Measurements from ENCODE around the gene RPUSD1.

- TF ChIP-seq, protein P1, sequence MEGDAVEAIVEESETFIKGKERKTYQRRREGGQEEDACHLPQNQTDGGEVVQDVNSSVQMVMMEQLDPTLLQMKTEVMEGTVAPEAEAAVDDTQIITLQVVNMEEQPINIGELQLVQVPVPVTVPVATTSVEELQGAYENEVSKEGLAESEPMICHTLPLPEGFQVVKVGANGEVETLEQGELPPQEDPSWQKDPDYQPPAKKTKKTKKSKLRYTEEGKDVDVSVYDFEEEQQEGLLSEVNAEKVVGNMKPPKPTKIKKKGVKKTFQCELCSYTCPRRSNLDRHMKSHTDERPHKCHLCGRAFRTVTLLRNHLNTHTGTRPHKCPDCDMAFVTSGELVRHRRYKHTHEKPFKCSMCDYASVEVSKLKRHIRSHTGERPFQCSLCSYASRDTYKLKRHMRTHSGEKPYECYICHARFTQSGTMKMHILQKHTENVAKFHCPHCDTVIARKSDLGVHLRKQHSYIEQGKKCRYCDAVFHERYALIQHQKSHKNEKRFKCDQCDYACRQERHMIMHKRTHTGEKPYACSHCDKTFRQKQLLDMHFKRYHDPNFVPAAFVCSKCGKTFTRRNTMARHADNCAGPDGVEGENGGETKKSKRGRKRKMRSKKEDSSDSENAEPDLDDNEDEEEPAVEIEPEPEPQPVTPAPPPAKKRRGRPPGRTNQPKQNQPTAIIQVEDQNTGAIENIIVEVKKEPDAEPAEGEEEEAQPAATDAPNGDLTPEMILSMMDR (conservative IDR thresholded peaks at IDR 0.05 in 1 of 2, IDR thresholded peaks at IDR 0.05 in 1 of 2; ENCODE audit: low read depth in 1 of 2, low read length in 2 of 2), result no peak
- no peak for TF ChIP-seq EZH2 (IDR thresholded peaks at IDR 0.05; ENCODE audit: low read length, missing control alignments)
Observed at GRCh38 chr16:807347-808084, 19.3 kb upstream of the RPUSD1 start.

Measured in fibroblast of lung (primary cell).